H1 (cell line): ENCODE measurements around the gene RARA. TPM values are rescaled to one million over a fixed set of nuclear protein-coding genes. Genes with fewer than 3 reads are reported as not detected.

Experiments used
- CHD1 ChIP-seq: IDR thresholded peaks from 2 replicates; pipeline ENCODE4 v1.6.1; 2012; ENCODE audit warnings: low read depth, low read length, improper control_type of control experiment
- CHD2 ChIP-seq: IDR thresholded peaks from 2 replicates; pipeline ENCODE4 v1.6.1; 2012; ENCODE audit warnings: low read length, improper control_type of control experiment
- JUND ChIP-seq: IDR thresholded peaks from 2 replicates; pipeline ENCODE4 v1.6.1; 2011; ENCODE audit warnings: mild to moderate bottlenecking, improper control_type of control experiment, low read length
- KDM1A ChIP-seq: fragments of 200-600, 300-600 bp; sonication (generic); IDR thresholded peaks from 2 replicates; pipeline ENCODE4 v1.7.1; 2016; ENCODE audit warnings: mild to moderate bottlenecking, low read length, borderline replicate concordance
- KDM5A ChIP-seq: fragments of 200-600 bp; IDR thresholded peaks from 2 replicates; pipeline ENCODE4 v1.7.1; 2012; ENCODE audit warnings: mild to moderate bottlenecking, low read length, inconsistent platforms, mixed read lengths
- MAFK ChIP-seq: IDR thresholded peaks from 2 replicates; pipeline ENCODE4 v1.6.1; 2012; ENCODE audit warnings: low read depth, mild to moderate bottlenecking, improper control_type of control experiment, low read length
- RBBP5 ChIP-seq: IDR thresholded peaks from 2 replicates; pipeline ENCODE4 v1.7.1; 2012; ENCODE audit warnings: low read depth, mild to moderate bottlenecking, inconsistent platforms, low read length, moderate library complexity, borderline replicate concordance
- TBP ChIP-seq: IDR thresholded peaks from 2 replicates; pipeline ENCODE4 v1.6.1; 2011; ENCODE audit warnings: low read depth, low read length, improper control_type of control experiment
- TCF12 ChIP-seq: IDR thresholded peaks from 2 replicates; pipeline ENCODE4 v1.6.1; 2011; ENCODE audit warnings: low read depth, mild to moderate bottlenecking, low read length
- ZNF274 ChIP-seq: IDR thresholded peaks from 2 replicates; pipeline ENCODE4 v1.7.0; 2012; ENCODE audit warnings: low read length, borderline replicate concordance; ENCODE audit errors: extremely low read depth
- polyA plus RNA-seq, 7 experiments: library from polyadenylated mRNA; depleted of rRNA in 3 of 7; stranded (reverse) in 5 of 7; unstranded in 2 of 7; fragments of >200 nt in 5 of 7; fragments of 200-250 nt in 2 of 7; gene quantifications; 1 replicate in 5 of 7; 2 replicates in 1 of 7; 4 replicates in 1 of 7; pipeline versions ENCODE4 v1.2.1 to v1.2.3, GENCODE V29; 2011 to 2013; ENCODE audit warnings: missing spikeins in 2 of 7, mixed read lengths in 2 of 7
- total RNA-seq: library from RNA; stranded (reverse); fragmentation: NEBNext Ultra II Directional; extraction: Animal tissue kit (Norgen Biotek cat#: 25700); gene quantifications from 2 replicates; pipeline ENCODE4 v1.2.1, GENCODE V29; 2021
- TF ChIP-seq, protein P1 (sequence below): IDR thresholded peaks from 2 replicates; pipeline ENCODE4 v1.6.1; 2011; ENCODE audit warnings: low read depth, mild to moderate bottlenecking, low read length; ENCODE audit not compliant: insufficient read depth

RARA gene
- total and polyA plus RNA-seq, 2 of the 8 experiments (the other 6 are each of a cell fraction or from before 2014, with no cell fraction given), result 4.4 to 16.5 TPM

DNA sequence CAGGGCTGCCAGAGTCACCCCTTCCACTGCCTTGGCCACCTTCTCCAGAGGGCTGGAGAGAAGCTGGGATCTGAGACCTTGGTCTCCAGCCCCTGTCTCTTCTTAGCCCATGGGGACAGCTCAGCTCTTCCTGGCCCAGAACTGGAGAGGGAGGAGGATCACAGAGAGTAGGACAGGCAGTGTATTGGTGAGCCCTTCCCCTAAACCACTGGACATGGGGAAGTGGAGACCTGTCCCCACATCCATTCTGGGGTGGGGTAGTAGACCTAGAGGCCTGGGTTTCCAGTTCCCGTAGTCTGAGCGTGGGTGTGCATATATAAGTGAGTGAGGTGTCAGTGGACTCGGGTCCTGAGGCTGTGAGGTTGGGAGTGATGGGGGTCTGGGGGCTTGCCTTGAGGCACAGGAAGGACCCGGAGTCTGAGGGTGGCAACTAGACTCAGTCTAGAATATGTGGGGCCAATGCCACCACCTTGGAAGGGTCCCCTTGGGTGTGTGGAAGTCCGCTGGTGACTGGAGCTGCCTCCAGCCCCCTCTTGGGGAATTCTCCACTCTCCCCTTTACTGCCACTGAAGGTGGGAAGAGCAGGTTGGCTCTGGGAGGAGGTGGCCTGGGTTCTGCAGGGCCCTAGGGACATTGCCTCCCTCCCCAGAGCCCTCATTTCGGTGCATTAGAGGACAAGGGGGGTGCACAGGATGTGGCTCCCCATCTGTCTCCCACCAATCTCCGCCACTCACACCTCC lies 35.6 kb downstream of the RARA start (continued):
- TF ChIP-seq, protein P1, sequence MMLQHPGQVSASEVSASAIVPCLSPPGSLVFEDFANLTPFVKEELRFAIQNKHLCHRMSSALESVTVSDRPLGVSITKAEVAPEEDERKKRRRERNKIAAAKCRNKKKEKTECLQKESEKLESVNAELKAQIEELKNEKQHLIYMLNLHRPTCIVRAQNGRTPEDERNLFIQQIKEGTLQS, result no peak
- TF ChIP-seq RBBP5 (no peak), MAFK (no peak), TCF12 (no peak), TBP (no peak), KDM5A (no peak), ZNF274 (no peak), CHD1 (no peak), KDM1A (no peak), CHD2 (no peak), JUND (no peak)
- TF ChIP-seq, all 59 proteins: peak for 0
